CD4-positive, alpha-beta T cell treated with Interleukin-17A for 1 hour (primary cell): ENCODE results near the gene ATCAY.

Experiments
- DNase-seq: peaks from one replicate; pipeline ENCODE4 v3.0.0-alpha.2; 2020

The ATCAY gene

GRCh38 chr19:3970808-3971598 lies 90.5 kb downstream of the ATCAY start, which contains the start of gene DAPK3:
Gene DAPK3, minus strand, starts transcription at chr19:3971099. Its CDS starts 1,364 bp downstream, at chr19:3969735.
- peak; percentile 93 for DNase-seq

- DNase-seq = no peak
Observed at GRCh38 chr19:3975144-3975543, 94.7 kb downstream of the ATCAY start.

GRCh38 chr19:3975637-3976087 lies 95.2 kb downstream of the ATCAY start:
- no peak for DNase-seq

GRCh38 chr19:3976495-3977241 lies 96.2 kb downstream of the ATCAY start:
- DNase-seq = no peak
